ENCODE measurements around the gene ABCB9.

The ABCB9 gene

GRCh38 chr12:122935318-122935717 is 30.9 kb downstream of the ABCB9 start:
- no peak overlapping the region for H3K4me3 Mint-ChIP-seq
- peaks cover 2% of the 10 kb centered on the region for H3K27me3 Mint-ChIP-seq (ENCODE audit: low read depth, poor library complexity)
- DNase-seq = peak; percentile 36
- peak overlapping the region; percentile 99 for H3K27ac Mint-ChIP-seq
- H3K36me3 Mint-ChIP-seq (ENCODE audit: low read depth) = no peaks in the 10 kb centered on the region
- no peaks in the 10 kb centered on the region for H3K9me3 Mint-ChIP-seq
- H3K4me1 Mint-ChIP-seq = peaks cover 9% of the 10 kb centered on the region
- TF ChIP-seq, protein P1, sequence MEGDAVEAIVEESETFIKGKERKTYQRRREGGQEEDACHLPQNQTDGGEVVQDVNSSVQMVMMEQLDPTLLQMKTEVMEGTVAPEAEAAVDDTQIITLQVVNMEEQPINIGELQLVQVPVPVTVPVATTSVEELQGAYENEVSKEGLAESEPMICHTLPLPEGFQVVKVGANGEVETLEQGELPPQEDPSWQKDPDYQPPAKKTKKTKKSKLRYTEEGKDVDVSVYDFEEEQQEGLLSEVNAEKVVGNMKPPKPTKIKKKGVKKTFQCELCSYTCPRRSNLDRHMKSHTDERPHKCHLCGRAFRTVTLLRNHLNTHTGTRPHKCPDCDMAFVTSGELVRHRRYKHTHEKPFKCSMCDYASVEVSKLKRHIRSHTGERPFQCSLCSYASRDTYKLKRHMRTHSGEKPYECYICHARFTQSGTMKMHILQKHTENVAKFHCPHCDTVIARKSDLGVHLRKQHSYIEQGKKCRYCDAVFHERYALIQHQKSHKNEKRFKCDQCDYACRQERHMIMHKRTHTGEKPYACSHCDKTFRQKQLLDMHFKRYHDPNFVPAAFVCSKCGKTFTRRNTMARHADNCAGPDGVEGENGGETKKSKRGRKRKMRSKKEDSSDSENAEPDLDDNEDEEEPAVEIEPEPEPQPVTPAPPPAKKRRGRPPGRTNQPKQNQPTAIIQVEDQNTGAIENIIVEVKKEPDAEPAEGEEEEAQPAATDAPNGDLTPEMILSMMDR (IDR thresholded peaks at IDR 0.05) = no peak

GRCh38 chr12:122934722-122935121 is 31.5 kb downstream of the ABCB9 start:
- Mint-ChIP-seq H3K4me1 (peaks cover 9% of the 10 kb centered on the region), H3K9me3 (no peaks in the 10 kb centered on the region), H3K4me3 (no peak overlapping the region), H3K36me3 (ENCODE audit: low read depth) (no peaks in the 10 kb centered on the region), H3K27me3 (ENCODE audit: low read depth, poor library complexity) (peaks cover 2% of the 10 kb centered on the region), H3K27ac (no peak overlapping the region)
- TF ChIP-seq, protein P1 (IDR thresholded peaks at IDR 0.05) = no peak
- no peak for DNase-seq

GRCh38 chr12:122932207-122932606 is 34.1 kb downstream of the ABCB9 start:
- TF ChIP-seq, protein P1 (IDR thresholded peaks at IDR 0.05) = no peak
- Mint-ChIP-seq H3K27me3 (ENCODE audit: low read depth, poor library complexity) (peaks cover 2% of the 10 kb centered on the region), H3K4me1 (peaks cover 9% of the 10 kb centered on the region), H3K9me3 (no peaks in the 10 kb centered on the region), H3K27ac (no peak overlapping the region), H3K4me3 (no peak overlapping the region), H3K36me3 (ENCODE audit: low read depth) (no peaks in the 10 kb centered on the region)
- DNase-seq = no peak

- H3K36me3 Mint-ChIP-seq (ENCODE audit: low read depth) = no peaks in the 10 kb centered on the region
- peaks cover 2% of the 10 kb centered on the region for H3K27me3 Mint-ChIP-seq (ENCODE audit: low read depth, poor library complexity)
- no peak for DNase-seq
- H3K4me3 Mint-ChIP-seq = no peak overlapping the region
- no peaks in the 10 kb centered on the region for H3K9me3 Mint-ChIP-seq
- no peak overlapping the region for H3K27ac Mint-ChIP-seq
- TF ChIP-seq, protein P1 (IDR thresholded peaks at IDR 0.05) = no peak
- H3K4me1 Mint-ChIP-seq = no peaks in the 10 kb centered on the region
These were observed 36.5 kb downstream of the ABCB9 start for GRCh38 chr12:122929812-122930211.

GRCh38 chr12:122929148-122929538 is 37.1 kb downstream of the ABCB9 start:
- TF ChIP-seq, protein P1 (IDR thresholded peaks at IDR 0.05) = no peak
- Mint-ChIP-seq H3K4me1 (no peaks in the 10 kb centered on the region), H3K4me3 (no peak overlapping the region), H3K27ac (no peak overlapping the region), H3K36me3 (ENCODE audit: low read depth) (no peaks in the 10 kb centered on the region), H3K9me3 (no peaks in the 10 kb centered on the region), H3K27me3 (ENCODE audit: low read depth, poor library complexity) (peaks cover 6% of the 10 kb centered on the region)
- DNase-seq = no peak

- TF ChIP-seq, protein P1 (IDR thresholded peaks at IDR 0.05) = no peak
- DNase-seq = no peak
- no peaks in the 10 kb centered on the region for H3K36me3 Mint-ChIP-seq (ENCODE audit: low read depth)
- H3K27me3 Mint-ChIP-seq (ENCODE audit: low read depth, poor library complexity) = peaks cover 6% of the 10 kb centered on the region
- H3K4me1 Mint-ChIP-seq = no peaks in the 10 kb centered on the region
- peak overlapping the region; percentile 71 for H3K27ac Mint-ChIP-seq
- no peak overlapping the region for H3K4me3 Mint-ChIP-seq
- no peaks in the 10 kb centered on the region for H3K9me3 Mint-ChIP-seq
These were observed 37.7 kb downstream of the ABCB9 start for GRCh38 chr12:122928404-122929147.

Data from nephron progenitor cell (in vitro differentiated cells).